ENCODE results near the gene SBF2.
"Not testable (repeated sequence)": the region's sequence is repeated elsewhere in the genome, so short reads cannot be mapped to it uniquely, and the experiment has no call there.

Gene SBF2

GRCh38 chr11:10117709-10118351 is 176.2 kb downstream of the SBF2 start:
- DNase-seq (ENCODE audit: low read depth) = no peak

- no peak for DNase-seq (ENCODE audit: low read depth)
These were observed 177.4 kb downstream of the SBF2 start for GRCh38 chr11:10116588-10116987.

DNA sequence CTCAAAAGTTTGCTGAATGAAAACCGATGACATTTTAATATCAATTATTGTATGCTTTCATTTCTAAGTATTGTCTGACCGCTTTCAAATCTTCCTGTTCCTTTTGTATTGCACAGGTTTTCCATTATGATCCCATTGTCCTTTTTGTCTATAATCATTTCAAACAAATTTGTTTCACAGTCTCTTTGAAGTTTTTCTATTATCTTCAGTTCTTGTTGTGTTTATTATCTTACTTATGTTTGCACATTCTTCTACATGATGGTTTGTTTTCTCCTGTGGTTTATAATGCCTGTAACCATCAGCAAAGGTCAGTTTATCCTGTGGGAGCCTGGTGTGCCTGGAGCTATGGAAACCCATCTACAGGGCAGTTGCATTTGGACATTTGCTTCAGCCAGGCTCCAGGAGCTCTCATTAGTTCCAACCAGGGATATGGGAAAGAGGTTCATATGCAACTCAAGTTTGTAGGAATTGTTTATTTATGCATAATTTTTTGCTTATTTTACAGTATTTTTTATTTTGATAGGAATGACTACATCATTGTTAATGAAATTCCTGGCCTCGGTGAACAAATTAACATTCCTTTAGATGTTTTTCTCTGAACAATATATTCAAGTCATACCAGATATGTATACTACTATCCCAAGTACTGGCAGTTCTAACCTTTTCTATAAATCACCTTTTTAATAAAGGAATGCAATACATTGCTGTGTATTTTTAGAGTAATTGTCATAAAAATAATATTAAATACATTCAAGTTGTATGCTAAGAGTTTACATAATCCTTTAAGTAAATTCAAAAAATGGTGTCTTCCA is 179.2 kb downstream of the SBF2 start:
- DNase-seq (ENCODE audit: low read depth) = no peak

GRCh38 chr11:10113852-10114251 is 180.2 kb downstream of the SBF2 start:
- no peak for DNase-seq (ENCODE audit: low read depth)

GRCh38 chr11:10109806-10110205 is 184.2 kb downstream of the SBF2 start:
- no peak for DNase-seq (ENCODE audit: low read depth)

- DNase-seq (ENCODE audit: low read depth) = no peak
These were observed 184.9 kb downstream of the SBF2 start for GRCh38 chr11:10108915-10109680.

DNA sequence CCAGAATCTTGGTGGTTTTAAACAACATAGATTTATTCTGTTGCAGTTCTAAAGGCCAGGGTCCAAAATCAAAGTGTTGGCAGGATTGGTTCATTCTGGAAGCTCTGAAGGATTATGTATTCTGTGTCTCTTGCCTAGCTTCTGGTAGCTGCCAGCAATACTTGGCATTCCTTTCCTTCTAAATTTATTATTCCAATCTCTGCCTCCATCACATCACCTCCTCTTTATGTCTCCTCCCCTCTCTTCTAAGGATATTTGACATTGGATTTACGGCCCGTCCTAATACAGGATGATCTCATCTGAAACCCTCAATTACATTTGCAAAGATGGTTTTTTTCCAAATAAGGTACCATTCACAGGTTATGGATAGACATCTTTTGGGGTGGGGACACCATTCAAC is 186.5 kb downstream of the SBF2 start:
- no peak for DNase-seq (ENCODE audit: low read depth)

DNA sequence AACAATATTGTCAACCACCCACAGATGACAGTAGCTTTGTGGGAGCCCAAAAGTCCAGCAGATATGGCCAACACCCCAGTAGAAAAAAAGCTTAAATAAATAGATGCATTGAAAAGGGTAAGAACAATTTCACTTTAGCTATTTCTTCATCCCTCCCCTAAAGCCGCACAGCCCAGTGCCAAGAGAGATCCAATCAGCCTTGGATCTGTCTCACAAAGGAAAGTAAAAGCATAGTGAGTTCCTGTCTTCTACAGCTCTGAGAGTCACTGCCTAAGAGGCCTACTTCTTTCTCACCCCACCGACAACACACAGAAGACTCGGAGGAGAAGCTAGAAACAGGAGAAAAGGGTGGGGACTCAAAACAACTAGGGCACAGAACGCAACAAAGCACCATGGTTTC is 196.4 kb downstream of the SBF2 start:
- no peak for DNase-seq (ENCODE audit: low read depth)

GRCh38 chr11:10096987-10097386 is 197.0 kb downstream of the SBF2 start:
- DNase-seq (ENCODE audit: low read depth) = no peak

DNA sequence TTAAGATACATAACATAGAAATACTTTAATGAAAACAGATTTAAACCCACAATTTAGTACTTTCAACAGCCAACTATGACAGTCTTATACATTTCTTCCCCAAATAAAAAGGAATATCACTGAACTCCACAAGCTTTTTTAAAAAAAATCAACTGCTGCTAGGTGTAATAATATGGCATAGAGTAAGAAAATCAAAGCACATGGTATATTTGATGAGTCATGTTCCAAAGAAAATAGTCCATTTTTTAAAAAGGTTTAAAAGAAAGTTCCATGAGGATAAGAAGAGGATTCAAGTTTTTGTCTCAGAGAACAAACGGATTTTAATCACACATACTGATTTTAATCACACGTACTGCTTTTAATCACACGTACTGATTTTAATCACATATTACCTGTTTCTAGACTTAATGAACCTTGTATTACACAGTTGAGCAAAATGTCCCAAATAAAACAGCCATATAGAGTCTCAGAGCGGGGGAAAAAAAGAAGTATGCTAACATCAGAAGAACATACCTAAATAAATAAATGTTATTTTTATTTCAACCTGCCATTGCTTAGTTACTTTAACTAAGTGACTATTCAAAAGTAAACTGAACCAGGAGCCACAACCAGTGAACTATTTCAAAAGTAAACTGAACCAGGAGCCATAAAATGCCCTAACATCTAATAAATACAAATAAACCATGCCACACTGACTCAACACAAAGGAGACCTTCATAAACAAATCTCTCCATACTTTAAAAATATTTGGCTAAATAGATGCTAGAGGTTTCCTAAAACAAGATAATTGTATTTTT is 198.4 kb downstream of the SBF2 start:
- DNase-seq (ENCODE audit: low read depth) = no peak

- no peak for DNase-seq (ENCODE audit: low read depth)
These were observed 201.6 kb downstream of the SBF2 start for GRCh38 chr11:10092426-10092825.

DNA sequence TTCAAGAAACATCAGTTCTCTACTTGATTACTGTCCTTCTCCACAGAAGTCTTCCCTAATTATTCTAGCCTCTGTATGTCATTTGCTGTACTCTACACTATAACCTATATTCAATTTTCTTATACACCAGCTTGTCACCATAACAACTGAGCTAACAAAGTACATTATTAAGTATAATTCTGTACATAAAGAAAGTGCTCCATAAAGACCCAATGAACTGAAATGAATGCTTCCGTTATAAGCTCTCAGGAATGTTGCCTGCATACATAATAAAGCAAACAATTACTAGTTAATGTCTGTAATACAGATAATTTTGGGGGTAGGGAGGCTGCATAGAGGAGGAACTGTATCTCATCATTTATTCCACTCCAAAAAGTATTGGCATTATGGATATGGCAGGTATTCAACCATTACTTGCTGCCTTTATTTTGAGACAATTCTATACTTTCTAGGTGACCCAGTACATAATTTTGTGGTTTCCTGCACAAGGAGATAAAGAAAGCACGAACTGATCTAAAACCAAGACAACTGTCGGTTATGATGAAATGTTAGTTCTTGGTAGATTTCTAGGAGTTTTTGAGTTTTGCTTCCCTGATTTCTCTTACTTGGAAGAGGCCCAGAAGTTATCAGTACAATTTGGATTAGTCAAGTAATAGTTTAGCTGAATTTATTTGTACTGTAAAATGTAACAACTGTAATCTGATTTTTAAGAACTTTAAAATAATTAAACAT is 202.5 kb downstream of the SBF2 start:
- no peak for DNase-seq (ENCODE audit: low read depth)

- not testable (repeated sequence) for DNase-seq (ENCODE audit: low read depth)
These were observed 206.1 kb downstream of the SBF2 start for GRCh38 chr11:10087923-10088225.

DNA sequence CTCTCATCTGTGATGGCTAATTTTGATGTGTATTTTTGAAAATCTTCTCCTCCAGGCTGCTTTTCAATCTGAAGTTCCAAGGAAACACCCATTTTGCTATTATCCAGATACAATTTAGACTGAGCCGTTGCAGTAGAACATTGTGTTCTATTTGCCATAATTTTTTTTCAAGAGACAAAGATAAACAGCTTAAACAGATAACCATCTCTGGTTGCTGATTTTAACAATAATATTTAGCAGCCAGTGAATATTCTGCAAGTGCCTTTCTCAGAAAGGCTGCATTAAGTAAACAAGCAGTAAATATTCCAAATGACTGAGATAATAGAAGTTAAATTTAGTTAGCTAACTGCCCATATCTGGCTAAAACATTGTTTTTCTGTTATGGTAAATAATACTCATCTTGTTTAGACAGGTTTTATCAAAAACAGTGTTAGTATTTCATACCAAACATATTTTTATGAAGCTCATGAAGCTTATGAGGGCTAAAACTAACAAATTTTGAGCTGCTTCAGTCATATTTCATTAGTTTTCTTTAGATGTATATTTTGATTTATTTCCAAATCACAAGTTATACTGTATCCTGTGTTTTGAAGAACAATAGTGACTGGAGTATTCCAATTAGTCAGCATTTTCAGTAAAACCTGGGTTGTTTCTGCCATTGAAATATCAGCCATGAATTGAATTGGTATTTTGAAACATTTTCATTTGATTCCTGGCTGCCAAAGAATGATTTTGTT is 206.7 kb downstream of the SBF2 start:
- DNase-seq (ENCODE audit: low read depth) = no peak

DNA sequence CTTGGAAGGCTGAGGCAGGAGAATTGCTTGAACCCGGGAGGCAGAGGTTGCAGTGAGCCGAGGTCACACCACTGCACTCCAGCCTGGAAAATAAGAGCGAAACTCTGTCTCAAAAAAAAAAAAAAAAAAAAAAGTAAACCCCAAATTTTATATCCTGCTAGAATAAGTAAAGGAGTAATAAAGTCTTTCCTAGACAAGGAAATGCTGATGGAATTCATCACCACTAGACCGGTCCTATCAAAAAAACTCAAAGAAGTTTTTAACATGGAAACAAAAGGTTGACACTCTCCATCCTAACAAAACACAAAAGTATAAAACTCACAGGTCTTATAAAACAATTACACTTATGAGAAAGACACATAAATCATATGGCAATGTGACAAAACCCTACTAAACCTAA is 213.9 kb downstream of the SBF2 start:
- DNase-seq (ENCODE audit: low read depth) = no peak

DNA sequence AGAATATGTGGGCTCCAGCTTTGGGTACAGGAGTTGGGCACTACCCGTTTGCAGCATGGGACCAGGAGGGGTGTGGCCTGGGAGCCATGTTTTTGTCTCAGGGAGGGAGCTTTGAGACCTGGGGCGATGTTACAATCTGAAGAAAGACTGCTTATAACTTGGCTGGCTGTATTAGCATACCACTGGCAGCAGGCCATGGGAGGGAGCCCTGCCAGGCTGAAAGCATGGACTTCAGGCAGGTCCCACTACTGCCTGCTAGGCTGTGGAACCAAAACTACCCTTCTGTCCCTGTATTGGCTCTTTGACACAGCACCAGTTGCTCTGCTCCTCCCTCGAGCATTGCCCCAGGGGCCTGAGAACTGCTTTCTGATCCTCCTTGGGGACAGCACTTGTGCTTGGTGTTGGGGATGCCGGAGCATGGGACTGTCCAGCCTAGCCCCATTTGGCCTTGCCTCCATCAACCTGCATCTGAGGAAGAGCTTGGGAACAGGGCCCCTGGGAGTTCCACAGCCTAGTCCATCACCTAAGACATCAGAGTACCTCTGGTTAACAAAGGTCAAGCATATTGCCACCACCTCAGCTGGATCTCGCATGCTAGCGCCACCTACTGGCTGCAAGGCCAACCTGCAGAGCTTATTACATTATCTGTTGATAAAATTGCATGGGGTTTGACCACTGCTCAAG is 217.4 kb downstream of the SBF2 start:
- DNase-seq (ENCODE audit: low read depth) = peak; percentile 1

DNA sequence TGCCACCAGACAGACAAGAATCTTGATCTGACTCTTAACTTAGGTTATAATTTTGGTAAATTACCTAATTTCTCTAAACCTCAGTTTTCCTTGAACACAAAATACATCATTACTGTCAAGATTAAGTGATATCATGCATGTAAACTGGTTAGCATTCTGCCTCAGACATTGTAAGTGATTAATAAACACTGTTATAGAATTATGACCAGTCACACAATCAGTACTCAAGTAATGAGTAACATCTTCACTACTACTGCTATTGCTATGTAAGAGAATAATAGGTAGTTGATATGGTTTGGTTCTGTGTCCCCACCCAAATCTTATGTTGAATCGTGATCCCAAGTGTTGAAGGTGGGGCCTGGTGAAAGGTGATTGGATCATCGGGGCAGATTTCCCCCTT is 218.9 kb downstream of the SBF2 start:
- DNase-seq (ENCODE audit: low read depth) = no peak

DNA sequence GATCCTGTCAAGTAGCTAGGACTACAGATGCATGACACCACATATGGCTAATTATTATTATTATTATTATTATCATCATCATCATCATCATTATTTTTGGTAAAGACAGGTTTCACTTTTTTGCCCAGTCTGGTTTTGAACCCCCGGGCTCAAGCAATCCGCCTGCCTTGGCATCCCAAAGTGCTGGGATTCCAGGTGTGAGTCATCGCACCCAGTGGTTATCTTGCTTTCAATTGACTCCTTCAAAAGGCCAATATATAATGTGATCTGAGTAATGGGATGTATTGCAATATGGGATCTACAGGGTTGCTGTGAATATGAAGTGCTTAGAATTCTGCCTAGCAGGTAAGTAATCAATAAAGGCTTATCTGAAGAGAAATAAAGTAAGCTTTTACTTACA is 221.2 kb downstream of the SBF2 start:
- no peak for DNase-seq (ENCODE audit: low read depth)

- no peak for DNase-seq (ENCODE audit: low read depth)
These were observed 221.9 kb downstream of the SBF2 start for GRCh38 chr11:10072142-10072541.

DNA sequence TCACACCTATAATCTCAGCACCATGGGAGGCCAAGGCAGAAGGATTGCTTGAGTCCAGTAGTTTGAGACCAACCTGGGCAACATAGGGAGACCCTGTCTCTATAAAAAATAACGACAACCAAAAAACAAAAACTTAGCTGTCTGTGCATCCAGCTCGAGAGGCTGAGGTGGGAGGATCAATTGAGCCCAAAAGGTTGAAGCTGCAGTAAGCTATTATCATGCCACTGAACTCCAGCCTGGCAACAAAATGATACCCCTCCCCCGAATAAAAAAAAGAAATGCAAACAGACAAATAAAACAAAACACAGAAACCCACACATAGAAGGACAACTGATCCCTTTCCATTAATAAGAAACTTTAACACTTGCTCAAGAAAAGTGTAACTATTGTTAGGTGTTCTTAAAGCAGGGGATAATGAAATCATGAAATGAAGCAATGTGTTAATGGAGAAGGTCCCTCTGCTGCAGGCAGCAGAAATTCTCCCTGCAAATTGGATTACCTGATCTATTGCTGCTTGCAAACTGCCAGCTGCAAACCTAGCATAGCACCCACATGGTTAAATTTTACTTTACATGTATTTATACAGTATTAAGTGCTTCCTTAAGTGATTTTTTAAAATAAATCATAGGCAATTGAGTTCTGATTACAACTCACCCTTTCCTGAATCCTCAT is 226.3 kb downstream of the SBF2 start:
- DNase-seq (ENCODE audit: low read depth) = no peak
